AG04449 (cell line): ENCODE results near the gene CPA1.

Experiments used
- CTCF ChIA-PET: fragments of 350-600 bp; formaldehyde crosslinking; extraction: SDS; loops from one replicate; lab custom pipeline; 2021; ENCODE audit warnings: antibody characterized with exemption; lab: Yijun Ruan, JAX
- POLR2A ChIA-PET: fragments of 400-600, 350-600 bp; formaldehyde crosslinking; extraction: SDS; loops from one replicate; lab custom pipeline; 2020; ENCODE audit warnings: antibody characterized with exemption, inconsistent platforms; lab: Yijun Ruan, JAX
- DNase-seq: peaks from one replicate; pipeline ENCODE4 v3.0.0-alpha.2; 2010; ENCODE audit warnings: low read depth, low spot score
- H3K4me3 ChIP-seq: 2 replicates; pipeline ENCODE4 v1.5.1; 2011; ENCODE audit warnings: low read depth, mild to moderate bottlenecking, control low read depth, low read length
- CTCF ChIP-seq: IDR thresholded peaks from one replicate; pipeline ENCODE4 v1.5.1; 2011; ENCODE audit warnings: mild to moderate bottlenecking, moderate library complexity, low read length, control low read depth, inconsistent platforms; ENCODE audit not compliant: insufficient read depth; ENCODE audit errors: missing control alignments

CPA1 gene

DNA sequence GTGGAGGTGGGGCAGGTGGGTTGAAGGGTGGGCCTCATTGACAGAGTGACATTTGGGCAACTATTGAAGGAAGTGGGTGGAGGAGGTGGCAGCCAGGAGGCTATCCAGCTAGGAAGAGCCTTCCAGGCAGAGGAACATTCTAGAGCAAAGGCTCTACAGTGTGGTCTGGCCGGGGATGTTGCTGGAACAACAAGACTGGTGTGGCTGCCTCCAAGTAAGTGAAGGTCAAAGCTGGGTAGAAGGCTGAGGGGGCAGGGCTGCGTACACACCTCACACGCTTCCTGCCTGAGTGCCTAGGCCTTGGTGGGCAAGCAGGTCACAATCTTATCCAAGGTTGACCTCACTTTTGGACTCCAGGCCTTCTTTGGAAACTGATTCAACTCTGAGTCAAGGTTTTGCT is 6.6 kb downstream of the CPA1 start:
- DNase-seq, result no peak
- no peak overlapping the region for H3K4me3 ChIP-seq
- CTCF ChIA-PET, result no interaction called here
- no peak for TF ChIP-seq CTCF
- POLR2A ChIA-PET, result no interaction called here

GRCh38 chr7:130387306-130387627 is 7.0 kb downstream of the CPA1 start:
- ChIA-PET POLR2A (interaction anchor here (0.9 kb wide), 1 partner anchor 13 kb away, joined by 3 read pairs; no protein-coding TSS in a partner anchor), CTCF (no interaction called here)
- H3K4me3 ChIP-seq, result no peak overlapping the region
- DNase-seq, result no peak
- no peak for TF ChIP-seq CTCF

DNA sequence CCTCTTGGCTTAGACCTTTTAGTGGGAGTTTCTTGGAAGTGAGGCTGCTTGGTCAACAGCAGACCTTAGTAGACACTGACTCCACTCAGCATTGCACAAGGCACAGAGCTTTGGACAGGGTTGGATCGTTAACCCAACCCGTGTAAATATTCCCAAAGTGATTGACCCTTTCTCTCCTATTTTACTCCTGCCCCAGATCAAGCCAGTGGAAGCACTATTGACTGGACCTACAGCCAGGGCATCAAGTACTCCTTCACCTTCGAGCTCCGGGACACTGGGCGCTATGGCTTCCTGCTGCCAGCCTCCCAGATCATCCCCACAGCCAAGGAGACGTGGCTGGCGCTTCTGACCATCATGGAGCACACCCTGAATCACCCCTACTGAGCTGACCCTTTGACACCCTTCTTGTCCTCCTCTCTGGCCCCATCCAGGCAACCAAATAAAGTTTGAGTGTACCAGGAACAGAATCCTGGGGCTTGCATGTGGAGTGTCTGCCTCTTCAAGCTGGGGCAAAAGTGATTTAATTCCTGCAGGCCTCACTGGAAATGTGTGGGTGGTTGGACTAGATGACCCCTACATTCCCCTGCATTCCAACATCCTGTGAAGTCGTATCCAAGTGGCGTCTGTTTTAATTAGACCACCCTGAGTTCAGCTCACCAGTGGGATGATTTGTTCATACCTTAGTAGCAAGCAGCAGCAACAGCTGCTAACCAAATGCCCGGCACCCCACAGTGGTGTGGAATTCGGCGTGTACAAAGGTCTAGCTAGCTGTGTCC is 7.5 kb downstream of the CPA1 start:
- POLR2A ChIA-PET, result interaction anchor here (0.6 to 1.0 kb wide), 3 partner anchors 13 to 107 kb away, joined by 3 to 5 read pairs (median 3); no protein-coding TSS in a partner anchor

GRCh38 chr7:130388671-130389070 is 8.4 kb downstream of the CPA1 start:
- CTCF ChIA-PET, result no interaction called here

More for the DNA sequence above, 7.5 kb downstream of the CPA1 start:
- CTCF ChIA-PET, result no interaction called here
- no peak overlapping the region for H3K4me3 ChIP-seq
- no peak for TF ChIP-seq CTCF
- DNase-seq, result peak; percentile 85

GRCh38 chr7:130390486-130390885 is 10.2 kb downstream of the CPA1 start:
- no peak for TF ChIP-seq CTCF
- H3K4me3 ChIP-seq, result no peak overlapping the region
- POLR2A ChIA-PET, result no interaction called here
- DNase-seq, result no peak
- CTCF ChIA-PET, result no interaction called here

More at GRCh38 chr7:130388671-130389070, 8.4 kb downstream of the CPA1 start:
- H3K4me3 ChIP-seq, result no peak overlapping the region
- no peak for DNase-seq
- TF ChIP-seq CTCF, result no peak
- POLR2A ChIA-PET, result interaction anchor here (1.0 kb wide), 1 partner anchor 32 kb away, joined by 5 read pairs; no protein-coding TSS in a partner anchor

- DNase-seq, result no peak
- no peak for TF ChIP-seq CTCF
- ChIA-PET CTCF (interaction anchor here (1.1 to 1.2 kb wide), 2 partner anchors 13 to 321 kb away, joined by 3 read pairs; no protein-coding TSS in a partner anchor), POLR2A (interaction anchor here (0.7 kb wide), 1 partner anchor 27 kb away, joined by 3 read pairs; no protein-coding TSS in a partner anchor)
- H3K4me3 ChIP-seq, result no peak overlapping the region
Observed at GRCh38 chr7:130393101-130393561, 12.8 kb downstream of the CPA1 start.
